Suppressor macrophage treated with lipopolysaccharide for 4 hours (primary cell): ENCODE data around the gene B3GALT4.
A peak's percentile ranks its signal among the peaks of the same experiment; 100 is the strongest.
"Not testable (repeated sequence)": the region's sequence is repeated elsewhere in the genome, so short reads cannot be mapped to it uniquely, and the experiment has no call there.

Source experiments
- DNase-seq: peaks from one replicate; pipeline ENCODE4 v3.0.0-alpha.2; 2020

The B3GALT4 gene

GRCh38 chr6:33272275-33273128, 4.4 kb upstream of the B3GALT4 start:
- no peak for DNase-seq

GRCh38 chr6:33273129-33273923, 3.6 kb upstream of the B3GALT4 start:
- DNase-seq, result no peak

GRCh38 chr6:33273924-33274902, 2.7 kb upstream of the B3GALT4 start:
- DNase-seq, result no peak

GRCh38 chr6:33275795-33276580, 935 bp upstream of the B3GALT4 start:
- DNase-seq, result not testable (repeated sequence)

GRCh38 chr6:33276581-33276863, 401 bp upstream of the B3GALT4 start:
- DNase-seq, result no peak

GRCh38 chr6:33277663-33278391, 904 bp downstream of the B3GALT4 start:
- DNase-seq, result no peak

- DNase-seq, result no peak
Measured at GRCh38 chr6:33278392-33278741, 1.4 kb downstream of the B3GALT4 start.

GRCh38 chr6:33278810-33279209, 1.9 kb downstream of the B3GALT4 start:
- DNase-seq, result no peak

GRCh38 chr6:33279257-33279695, 2.4 kb downstream of the B3GALT4 start:
- no peak for DNase-seq

- peak; percentile 47 for DNase-seq
Measured at GRCh38 chr6:33279971-33280511, 3.1 kb downstream of the B3GALT4 start.

GRCh38 chr6:33280539-33280938, 3.6 kb downstream of the B3GALT4 start:
- no peak for DNase-seq

GRCh38 chr6:33285214-33285613, 8.3 kb downstream of the B3GALT4 start:
- not testable (repeated sequence) for DNase-seq

GRCh38 chr6:33286946-33287914, 10.3 kb downstream of the B3GALT4 start:
- DNase-seq, result no peak

GRCh38 chr6:33288141-33288920, 11.4 kb downstream of the B3GALT4 start:
- DNase-seq, result no peak

GRCh38 chr6:33288921-33289783, 12.2 kb downstream of the B3GALT4 start, which contains the start of the genes PFDN6 and WDR46:
Gene PFDN6 (plus strand): TSS chr6:33289601. CDS start chr6:33289857, 256 bp downstream.
Gene WDR46 (minus strand): TSS chr6:33289239. CDS start chr6:33289170, 69 bp downstream.
- peak; percentile 91 for DNase-seq

- DNase-seq, result no peak
Measured at GRCh38 chr6:33289784-33290315, 12.9 kb downstream of the B3GALT4 start.

- DNase-seq, result no peak
Measured at GRCh38 chr6:33290459-33290858, 13.5 kb downstream of the B3GALT4 start.
